ENCODE data around the gene ABCF2. TPM values are rescaled to one million over a fixed set of nuclear protein-coding genes. Genes with fewer than 3 reads are reported as not detected.

The ABCF2 gene
- total and polyA plus RNA-seq, 8 donors, result 20.3 to 40.6 (median 25.8) TPM

GRCh38 chr7:151189038-151189437, 38.0 kb downstream of the ABCF2 start:
- no peak overlapping the region for H3K4me3 ChIP-seq
- H3K36me3 ChIP-seq, result no peaks in the 10 kb centered on the region
- ATAC-seq (no peak), DNase-seq (no peak)
- no peak for TF ChIP-seq CTCF (IDR thresholded peaks at IDR 0.05)
- peaks cover 0 to 10% of the 10 kb centered on the region in 2 donors for H3K27me3 ChIP-seq
- no peaks in the 10 kb centered on the region for H3K9me3 ChIP-seq
- intact Hi-C loops (cut with DNase I), result no loop called here
- no peak overlapping the region for H3K27ac ChIP-seq
- H3K4me1 ChIP-seq, result no peaks in the 10 kb centered on the region

- no peak for DNase-seq
These were observed 38.8 kb downstream of the ABCF2 start for GRCh38 chr7:151188252-151188542.

GRCh38 chr7:151187409-151188251, 39.4 kb downstream of the ABCF2 start:
- no peak overlapping the region for H3K27ac ChIP-seq
- no peaks in the 10 kb centered on the region for H3K9me3 ChIP-seq
- DNase-seq (no peak), ATAC-seq (no peak)
- H3K4me3 ChIP-seq, result no peak overlapping the region
- H3K36me3 ChIP-seq, result no peaks in the 10 kb centered on the region
- intact Hi-C loops (cut with DNase I), result no loop called here
- H3K27me3 ChIP-seq, result peaks cover 0 to 9% of the 10 kb centered on the region in 2 donors
- H3K4me1 ChIP-seq, result no peaks in the 10 kb centered on the region
- TF ChIP-seq CTCF (IDR thresholded peaks at IDR 0.05), result no peak

More at GRCh38 chr7:151188252-151188542, 38.8 kb downstream of the ABCF2 start:
- no peaks in the 10 kb centered on the region for H3K36me3 ChIP-seq
- intact Hi-C loops (cut with DNase I), result no loop called here
- ATAC-seq, result no peak
- H3K4me3 ChIP-seq, result no peak overlapping the region
- H3K4me1 ChIP-seq, result no peaks in the 10 kb centered on the region
- TF ChIP-seq CTCF (IDR thresholded peaks at IDR 0.05), result no peak
- no peak overlapping the region for H3K27ac ChIP-seq
- peaks cover 0 to 9% of the 10 kb centered on the region in 2 donors for H3K27me3 ChIP-seq
- H3K9me3 ChIP-seq, result no peaks in the 10 kb centered on the region

- Histone ChIP-seq H3K27ac (no peak within 1 kb of the TSS), H3K36me3 (no peaks in the 10 kb centered on the region), H3K27me3 (peaks cover 0 to 9% of the 10 kb centered on the region in 2 donors), H3K4me1 (no peaks in the 10 kb centered on the region), H3K9me3 (no peaks in the 10 kb centered on the region), H3K4me3 (no peak within 1 kb of the TSS)
- intact Hi-C loops (cut with DNase I), result no loop called here
- no peak for DNase-seq
- ATAC-seq, result no peak
- no peak for TF ChIP-seq CTCF (IDR thresholded peaks at IDR 0.05)
These were observed 40.2 kb downstream of the ABCF2 start, which contains the start of gene ASB10 for GRCh38 chr7:151186640-151187408. Gene ASB10, minus strand, starts transcription at chr7:151187250. Its CDS starts 120 bp downstream, at chr7:151187130.
